Osteoblast (primary cell): ENCODE measurements around the gene GRM5. TPM values are rescaled to one million over a fixed set of nuclear protein-coding genes. Genes with fewer than 3 reads are reported as not detected.
"Not testable (repeated sequence)": the region's sequence is repeated elsewhere in the genome, so short reads cannot be mapped to it uniquely, and the experiment has no call there.

ENCODE experiments used
- DNase-seq: peaks from one replicate; pipeline ENCODE4 v3.0.0; 2011; ENCODE audit warnings: low spot score, mixed read lengths; ENCODE audit not compliant: insufficient read length; ENCODE audit errors: missing footprints
- H2AFZ ChIP-seq: 2 replicates; pipeline ENCODE4 v1.6.0; 2011; ENCODE audit warnings: mild to moderate bottlenecking, low read length
- H3K27ac ChIP-seq: 2 replicates; pipeline ENCODE4 v1.5.1; 2011; ENCODE audit warnings: mild to moderate bottlenecking, low read depth, low read length, moderate library complexity
- H3K27me3 ChIP-seq: 2 replicates; pipeline ENCODE4 v1.6.0; 2012; ENCODE audit warnings: mild to moderate bottlenecking, control low read depth, inconsistent platforms, low read length, moderate library complexity; ENCODE audit not compliant: insufficient read depth
- H3K36me3 ChIP-seq: 2 replicates; pipeline ENCODE4 v1.5.1; 2011; ENCODE audit warnings: mild to moderate bottlenecking, low read length, control low read depth, moderate library complexity; ENCODE audit not compliant: insufficient read depth
- H3K4me1 ChIP-seq: 2 replicates; pipeline ENCODE4 v1.5.1; 2011; ENCODE audit warnings: mild to moderate bottlenecking, low read length, control low read depth, moderate library complexity; ENCODE audit not compliant: insufficient read depth
- H3K4me2 ChIP-seq: 2 replicates; pipeline ENCODE4 v1.6.0; 2011; ENCODE audit warnings: mild to moderate bottlenecking, low read length; ENCODE audit not compliant: insufficient read depth
- H3K4me3 ChIP-seq: fragments of 200-600 bp; sonication (generic); 3 replicates; pipeline ENCODE4 v1.5.1; 2012; ENCODE audit warnings: mild to moderate bottlenecking, low read length, inconsistent platforms; ENCODE audit not compliant: insufficient read depth
- H3K79me2 ChIP-seq: 2 replicates; pipeline ENCODE4 v1.6.0; 2012; ENCODE audit warnings: mild to moderate bottlenecking, low read length, control low read depth, inconsistent platforms; ENCODE audit not compliant: insufficient read depth
- H3K9me3 ChIP-seq: 2 replicates; pipeline ENCODE4 v1.5.1; 2011; ENCODE audit warnings: low read depth, low read length, control low read depth
- H4K20me1 ChIP-seq: 2 replicates; pipeline ENCODE4 v1.6.0; 2012; ENCODE audit warnings: mild to moderate bottlenecking, low read length, control low read depth; ENCODE audit not compliant: insufficient read depth
- total RNA-seq: library from RNA; depleted of rRNA; stranded (reverse); fragments of >200 nt; gene quantifications from 2 replicates; pipeline ENCODE4 v1.2.3, GENCODE V29; 2012
- TF ChIP-seq, protein P1 (sequence below): IDR thresholded peaks from 2 replicates; pipeline ENCODE4 v1.5.1; 2011; ENCODE audit warnings: mild to moderate bottlenecking, low read depth, low read length, moderate library complexity; ENCODE audit errors: extremely low read depth

Gene GRM5
- total RNA-seq, 1 donor = not detected

DNA sequence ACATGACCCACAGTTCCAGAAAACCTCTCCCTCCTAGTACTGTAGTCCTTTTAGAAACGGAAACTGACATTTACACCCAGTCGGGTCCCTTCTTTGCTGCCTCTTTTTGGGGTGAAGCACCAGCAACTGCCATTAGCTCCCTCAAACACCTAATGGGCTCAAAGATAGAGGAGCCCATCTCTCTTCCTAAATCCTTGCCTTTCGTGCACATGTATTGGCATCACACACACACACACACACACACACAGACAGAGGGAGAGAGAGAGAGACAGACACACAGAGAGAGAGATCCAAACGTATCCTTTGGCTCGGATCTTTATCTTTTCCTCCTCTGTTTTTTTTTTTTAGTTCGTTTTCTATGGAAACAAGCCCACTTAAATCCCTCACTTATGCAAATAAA lies 716 bp downstream of the GRM5 start:
- TF ChIP-seq, protein P1, sequence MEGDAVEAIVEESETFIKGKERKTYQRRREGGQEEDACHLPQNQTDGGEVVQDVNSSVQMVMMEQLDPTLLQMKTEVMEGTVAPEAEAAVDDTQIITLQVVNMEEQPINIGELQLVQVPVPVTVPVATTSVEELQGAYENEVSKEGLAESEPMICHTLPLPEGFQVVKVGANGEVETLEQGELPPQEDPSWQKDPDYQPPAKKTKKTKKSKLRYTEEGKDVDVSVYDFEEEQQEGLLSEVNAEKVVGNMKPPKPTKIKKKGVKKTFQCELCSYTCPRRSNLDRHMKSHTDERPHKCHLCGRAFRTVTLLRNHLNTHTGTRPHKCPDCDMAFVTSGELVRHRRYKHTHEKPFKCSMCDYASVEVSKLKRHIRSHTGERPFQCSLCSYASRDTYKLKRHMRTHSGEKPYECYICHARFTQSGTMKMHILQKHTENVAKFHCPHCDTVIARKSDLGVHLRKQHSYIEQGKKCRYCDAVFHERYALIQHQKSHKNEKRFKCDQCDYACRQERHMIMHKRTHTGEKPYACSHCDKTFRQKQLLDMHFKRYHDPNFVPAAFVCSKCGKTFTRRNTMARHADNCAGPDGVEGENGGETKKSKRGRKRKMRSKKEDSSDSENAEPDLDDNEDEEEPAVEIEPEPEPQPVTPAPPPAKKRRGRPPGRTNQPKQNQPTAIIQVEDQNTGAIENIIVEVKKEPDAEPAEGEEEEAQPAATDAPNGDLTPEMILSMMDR = no peak

DNA sequence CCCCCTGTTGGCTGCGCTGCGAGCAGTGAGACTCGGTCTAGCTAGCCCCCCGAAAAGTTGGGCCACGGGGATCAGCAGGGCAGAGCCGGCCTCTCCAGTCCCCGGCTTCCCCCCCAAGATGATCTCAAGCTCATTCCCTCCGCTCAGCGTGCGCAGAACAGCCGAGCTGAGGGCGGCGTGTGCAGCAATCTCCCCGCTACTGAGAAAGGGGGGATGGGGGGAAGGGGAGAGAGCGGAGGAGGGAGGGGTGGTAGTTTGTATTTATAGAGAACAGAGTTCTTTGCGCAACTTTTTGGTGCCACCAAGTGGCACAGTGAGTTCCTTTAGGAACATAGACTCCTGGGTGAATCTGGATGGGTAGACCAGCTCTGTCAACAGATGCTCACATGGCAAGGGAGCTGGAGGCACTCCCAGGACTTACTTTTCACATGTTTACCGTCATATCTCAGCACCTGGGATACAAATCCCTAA lies 2.3 kb downstream of the GRM5 start:
- H3K79me2 ChIP-seq, H3K4me2 ChIP-seq, DNase-seq, H4K20me1 ChIP-seq, H3K4me1 ChIP-seq, H2AFZ ChIP-seq, H3K27me3 ChIP-seq, H3K4me3 ChIP-seq, H3K27ac ChIP-seq, H3K36me3 ChIP-seq, H3K9me3 ChIP-seq: not testable (repeated sequence)

More for the DNA sequence above, 716 bp downstream of the GRM5 start:
- no peak overlapping the region for H2AFZ ChIP-seq
- H3K9me3 ChIP-seq = no peaks in the 10 kb centered on the region
- no peak overlapping the region for H3K4me2 ChIP-seq
- no peaks in the 10 kb centered on the region for H3K79me2 ChIP-seq
- H3K4me3 ChIP-seq = no peak overlapping the region
- H3K36me3 ChIP-seq = no peaks in the 10 kb centered on the region
- H3K4me1 ChIP-seq = no peaks in the 10 kb centered on the region
- DNase-seq = no peak
- no peak overlapping the region for H3K27ac ChIP-seq
- no peaks in the 10 kb centered on the region for H3K27me3 ChIP-seq
- H4K20me1 ChIP-seq = no peaks in the 10 kb centered on the region

DNA sequence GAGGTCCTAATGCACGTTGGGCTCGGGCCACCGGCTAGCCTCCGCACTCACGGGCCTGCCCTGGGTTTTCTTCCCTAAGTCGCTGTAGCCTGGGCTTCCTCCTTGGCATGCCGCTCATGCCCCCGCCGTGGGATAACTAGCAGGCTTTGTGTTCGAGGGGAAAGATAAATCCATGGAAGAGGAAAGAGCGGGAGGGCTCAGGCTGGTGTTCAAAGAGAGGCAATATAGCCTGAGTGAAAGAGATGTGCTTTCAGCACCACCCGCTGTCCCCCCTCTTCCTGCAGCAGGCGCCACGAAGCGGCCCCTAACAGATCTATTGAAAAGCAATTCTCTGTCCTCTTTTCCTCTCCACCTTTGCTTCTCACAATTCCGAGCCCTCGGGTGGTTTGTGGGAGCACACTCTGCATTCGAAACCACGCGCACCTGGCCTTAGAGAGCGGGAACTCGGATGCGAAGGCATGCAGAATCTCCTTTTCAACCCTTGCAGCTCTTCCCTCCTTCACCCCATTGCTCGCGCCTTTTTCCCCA lies 2.9 kb downstream of the GRM5 start:
- H3K9me3 ChIP-seq, H4K20me1 ChIP-seq, H3K4me3 ChIP-seq, H3K4me2 ChIP-seq, H3K79me2 ChIP-seq, DNase-seq, H3K36me3 ChIP-seq, H2AFZ ChIP-seq, H3K4me1 ChIP-seq, H3K27me3 ChIP-seq, H3K27ac ChIP-seq: not testable (repeated sequence)

DNA sequence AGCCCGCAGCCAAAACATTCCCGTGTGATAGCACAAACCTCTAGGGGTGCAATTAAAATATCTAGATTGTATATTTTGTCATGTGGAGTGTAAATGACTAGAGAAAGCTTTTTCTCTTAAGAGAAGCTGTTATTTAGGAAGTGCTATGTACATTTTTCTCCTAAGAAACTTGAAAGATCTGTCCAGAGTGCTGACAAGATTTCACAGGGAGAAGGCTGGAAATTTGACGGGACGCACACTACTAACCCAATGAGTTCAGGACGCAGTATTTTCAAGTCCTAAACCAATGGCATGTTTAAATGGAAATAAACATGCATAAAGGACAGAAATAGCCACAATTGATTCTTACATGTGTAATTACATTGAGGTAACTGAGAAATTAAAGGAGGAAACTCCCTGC lies 3.9 kb downstream of the GRM5 start:
- H3K79me2 ChIP-seq, H3K9me3 ChIP-seq, H2AFZ ChIP-seq, H3K36me3 ChIP-seq, DNase-seq, H3K4me2 ChIP-seq, H4K20me1 ChIP-seq, H3K27ac ChIP-seq, H3K4me1 ChIP-seq, H3K27me3 ChIP-seq, H3K4me3 ChIP-seq: not testable (repeated sequence)

DNA sequence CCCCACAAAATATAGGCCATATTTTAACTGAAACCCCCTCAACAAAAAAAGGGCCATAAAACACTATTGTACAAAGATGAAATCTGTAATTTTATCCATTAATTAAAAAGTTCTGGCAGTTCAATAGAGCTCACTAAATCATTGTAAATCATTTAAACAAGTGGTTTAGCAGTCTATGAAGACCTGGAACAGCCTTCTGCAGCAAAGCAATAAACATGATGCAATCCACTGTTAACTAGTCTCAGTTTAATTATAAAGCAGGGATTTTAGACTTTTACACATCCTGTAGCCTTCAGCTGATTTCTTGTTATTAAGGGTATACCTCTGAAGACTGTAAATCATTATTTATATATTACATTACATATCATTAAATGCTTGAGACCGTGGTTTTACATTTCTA lies 8.4 kb downstream of the GRM5 start:
- not testable (repeated sequence) for H3K4me3 ChIP-seq, H2AFZ ChIP-seq, H3K4me2 ChIP-seq, H3K36me3 ChIP-seq, H3K4me1 ChIP-seq, H3K79me2 ChIP-seq, DNase-seq, H3K9me3 ChIP-seq, H3K27me3 ChIP-seq, H3K27ac ChIP-seq, H4K20me1 ChIP-seq

DNA sequence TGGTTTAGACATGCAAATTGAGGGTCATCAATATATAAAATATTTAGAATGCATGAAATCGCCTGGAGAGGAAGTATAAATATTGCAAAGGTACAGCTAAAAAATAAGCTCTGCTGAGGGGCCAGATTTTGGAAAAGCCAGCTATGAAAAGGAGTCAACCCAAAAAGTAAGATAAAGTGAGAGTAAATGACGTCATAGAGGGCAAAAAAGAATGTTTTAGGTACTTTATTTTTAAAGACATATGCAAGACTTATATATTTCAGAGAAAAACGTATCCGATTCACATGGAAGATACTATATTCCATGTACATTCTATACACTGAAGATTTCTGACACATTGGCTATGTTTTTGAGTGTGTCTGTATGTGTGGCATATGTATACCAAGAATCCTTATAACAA lies 13.6 kb downstream of the GRM5 start:
- no peak overlapping the region for H2AFZ ChIP-seq
- no peak overlapping the region for H3K4me3 ChIP-seq
- no peaks in the 10 kb centered on the region for H3K27me3 ChIP-seq
- H4K20me1 ChIP-seq = no peaks in the 10 kb centered on the region
- no peaks in the 10 kb centered on the region for H3K36me3 ChIP-seq
- no peaks in the 10 kb centered on the region for H3K79me2 ChIP-seq
- no peak overlapping the region for H3K4me2 ChIP-seq
- TF ChIP-seq, protein P1 = no peak
- H3K4me1 ChIP-seq = no peaks in the 10 kb centered on the region
- H3K27ac ChIP-seq = no peak overlapping the region
- DNase-seq = no peak
- H3K9me3 ChIP-seq = no peaks in the 10 kb centered on the region

DNA sequence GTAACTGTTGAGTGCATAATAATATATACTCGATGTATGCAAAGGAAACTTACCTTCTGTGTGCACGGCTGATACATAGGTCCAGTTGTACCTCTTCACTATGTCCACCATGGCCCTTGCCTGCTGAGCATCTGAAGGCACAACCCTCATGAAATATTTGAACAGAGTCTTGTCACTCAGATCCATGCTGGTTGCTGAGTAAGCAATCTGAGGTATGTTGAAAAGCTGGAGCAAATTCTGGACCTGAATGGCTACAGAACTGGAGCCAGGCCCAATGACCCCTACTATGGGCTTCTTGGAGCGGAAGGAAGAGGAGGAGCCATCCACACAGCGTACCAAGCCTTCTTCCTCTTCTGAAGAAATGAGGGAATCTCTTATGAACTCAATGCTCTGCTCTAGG lies 18.6 kb downstream of the GRM5 start:
- H4K20me1 ChIP-seq, H3K4me3 ChIP-seq, DNase-seq, H3K27me3 ChIP-seq, H3K27ac ChIP-seq, H2AFZ ChIP-seq, H3K4me2 ChIP-seq, H3K79me2 ChIP-seq, H3K36me3 ChIP-seq, H3K9me3 ChIP-seq, H3K4me1 ChIP-seq: not testable (repeated sequence)
